Liver (tissue), 9 donors: Measurements from ENCODE around the gene B3GAT1. TPM values are rescaled to one million over a fixed set of nuclear protein-coding genes. Genes with fewer than 3 reads are reported as not detected.

ENCODE experiments used
- DNase-seq: peaks from one replicate; pipeline ENCODE4 v3.0.0-alpha.2; 2017; ENCODE audit warnings: low spot score
- H3K27ac ChIP-seq, 2 donors: one replicate each; pipeline ENCODE4 v1.7.0; 2013; ENCODE audit warnings: inconsistent platforms in 2 of 2, low read length in 2 of 2, control low read depth in 1 of 2, low read depth in 1 of 2, mild to moderate bottlenecking in 1 of 2
- H3K27me3 ChIP-seq, 4 donors: one replicate each; pipeline versions ENCODE4 v1.6.1 to v1.7.0; 2013; ENCODE audit warnings: low read length in 3 of 4, inconsistent platforms in 1 of 4, mild to moderate bottlenecking in 1 of 4, moderate library complexity in 1 of 4; ENCODE audit not compliant: control insufficient read depth in 4 of 4, insufficient read depth in 4 of 4
- H3K36me3 ChIP-seq, 4 donors: one replicate each; pipeline versions ENCODE4 v1.6.1 to v1.7.0; 2013; ENCODE audit warnings: low read length in 3 of 4, mild to moderate bottlenecking in 3 of 4, low read depth in 1 of 4, moderate library complexity in 1 of 4; ENCODE audit not compliant: control insufficient read depth in 4 of 4, insufficient read depth in 3 of 4
- H3K4me1 ChIP-seq, 4 donors: one replicate each; pipeline versions ENCODE4 v1.6.1 to v1.7.0; 2013; ENCODE audit warnings: low read length in 3 of 4, mild to moderate bottlenecking in 3 of 4, moderate library complexity in 1 of 4; ENCODE audit not compliant: control insufficient read depth in 4 of 4, insufficient read depth in 4 of 4
- H3K4me3 ChIP-seq, 3 donors: one replicate each; pipeline versions ENCODE4 v1.6.1 to v1.7.0; 2013; ENCODE audit warnings: low read length in 3 of 3, control low read depth in 1 of 3, low read depth in 1 of 3, mild to moderate bottlenecking in 1 of 3
- H3K9ac ChIP-seq, 2 donors: one replicate each; pipeline ENCODE4 v1.7.0; 2013; ENCODE audit warnings: low read length in 2 of 2, mild to moderate bottlenecking in 2 of 2, moderate library complexity in 2 of 2, control low read depth in 1 of 2, low read depth in 1 of 2
- H3K9me3 ChIP-seq, 4 donors: one replicate each; pipeline versions ENCODE4 v1.6.1 to v1.7.0; 2013; ENCODE audit warnings: low read length in 3 of 4; ENCODE audit not compliant: control insufficient read depth in 4 of 4
- EGR1 ChIP-seq, 2 donors: IDR thresholded peaks; 2 replicates each; pipeline ENCODE4 v1.6.1; 2016 to 2018; ENCODE audit warnings: antibody characterized with exemption in 2 of 2, low read depth in 2 of 2
- FOXA1 ChIP-seq: IDR thresholded peaks from 2 replicates; pipeline ENCODE4 v1.6.1; 2016; ENCODE audit warnings: antibody characterized with exemption
- FOXA2 ChIP-seq: IDR thresholded peaks from 2 replicates; pipeline ENCODE4 v1.6.1; 2016; ENCODE audit warnings: antibody characterized with exemption
- GABPA ChIP-seq, 2 donors: IDR thresholded peaks in 1 of 2; conservative IDR thresholded peaks in 1 of 2; 2 replicates each; pipeline ENCODE4 v1.6.1; 2016; ENCODE audit warnings: antibody characterized with exemption in 2 of 2, mild to moderate bottlenecking in 1 of 2, moderate library complexity in 1 of 2
- HNF4A ChIP-seq, 2 donors: conservative IDR thresholded peaks; 2 replicates each; pipeline ENCODE4 v1.6.1; 2016; ENCODE audit warnings: antibody characterized with exemption in 2 of 2, mild to moderate bottlenecking in 2 of 2
- HNF4G ChIP-seq: IDR thresholded peaks from 2 replicates; pipeline ENCODE4 v1.6.1; 2016; ENCODE audit warnings: antibody characterized with exemption
- JUND ChIP-seq, 2 donors: IDR thresholded peaks; 2 replicates each; pipeline ENCODE4 v1.6.1; 2016; ENCODE audit warnings: antibody characterized with exemption in 2 of 2
- NR2F2 ChIP-seq: IDR thresholded peaks from 2 replicates; pipeline ENCODE4 v1.6.1; 2016; ENCODE audit warnings: antibody characterized with exemption
- RAD21 ChIP-seq, 2 donors: IDR thresholded peaks; 2 replicates each; pipeline ENCODE4 v1.6.1; 2016; ENCODE audit warnings: antibody characterized with exemption in 2 of 2, mild to moderate bottlenecking in 2 of 2
- RXRA ChIP-seq, 2 donors: IDR thresholded peaks; 2 replicates each; pipeline ENCODE4 v1.6.1; 2017 to 2018; ENCODE audit warnings: antibody characterized with exemption in 2 of 2, mild to moderate bottlenecking in 1 of 2
- SP1 ChIP-seq: IDR thresholded peaks from 2 replicates; pipeline ENCODE4 v1.6.1; 2018; ENCODE audit warnings: antibody characterized with exemption, mild to moderate bottlenecking
- TAF1 ChIP-seq: conservative IDR thresholded peaks from 2 replicates; pipeline ENCODE4 v1.6.1; 2016; ENCODE audit warnings: antibody characterized with exemption, mild to moderate bottlenecking
- YY1 ChIP-seq: IDR thresholded peaks from 2 replicates; pipeline ENCODE4 v1.6.1; 2016; ENCODE audit warnings: antibody characterized with exemption, mild to moderate bottlenecking
- WGBS: extraction: QIAGEN DNeasy Blood & Tissue Kit; methylation state at CpG from one replicate; pipeline ENCODE4 v1.1.7; 2013; 5-methylcytosine and 5-hydroxymethylcytosine counted together
- polyA plus RNA-seq, 2 donors: library from polyadenylated mRNA; stranded (reverse) in 1 of 2; unstranded in 1 of 2; fragments of 200-250 nt in 1 of 2; fragments of >200 nt in 1 of 2; fragmentation: Nextera tagmentation in 1 of 2; extraction: Ambion mirVana in 1 of 2; gene quantifications; one replicate each; pipeline versions ENCODE4 v1.2.1 to v1.2.3, GENCODE V29; 2013 to 2015
- total RNA-seq, 2 donors: library from RNA; depleted of rRNA; stranded (reverse); fragments of >200 nt; gene quantifications; one replicate each; pipeline ENCODE4 v1.2.3, GENCODE V29; 2014
- TF ChIP-seq, protein P1 (sequence below): IDR thresholded peaks from 2 replicates; pipeline ENCODE4 v1.6.1; 2016; ENCODE audit warnings: antibody characterized with exemption, mild to moderate bottlenecking
- TF ChIP-seq, protein P2 (sequence below): IDR thresholded peaks from 2 replicates; pipeline ENCODE4 v1.6.1; 2016; ENCODE audit warnings: antibody characterized with exemption
- TF ChIP-seq, protein P3 (sequence below): IDR thresholded peaks from 2 replicates; pipeline ENCODE4 v1.6.1; 2016; ENCODE audit warnings: antibody characterized with exemption
- TF ChIP-seq, protein P4 (sequence below): IDR thresholded peaks from 2 replicates; pipeline ENCODE4 v1.6.1; 2016; ENCODE audit warnings: antibody characterized with exemption
- TF ChIP-seq, protein P5 (sequence below): fragments of 150-350 bp; IDR thresholded peaks from 2 replicates; pipeline ENCODE4 v1.5.1; 2017; ENCODE audit warnings: improper control_type of control experiment, low read depth, low read length; ENCODE audit not compliant: missing input control
- donor health status: healthy.
- donor health status: healthy.
- donor health status: healthy.
- donor health status: healthy.
- donor health status: healthy.

The B3GAT1 gene
- total and polyA plus RNA-seq, 4 donors, result 0.13 to 6.6 (median 0.25) TPM; not detected in 1

DNA sequence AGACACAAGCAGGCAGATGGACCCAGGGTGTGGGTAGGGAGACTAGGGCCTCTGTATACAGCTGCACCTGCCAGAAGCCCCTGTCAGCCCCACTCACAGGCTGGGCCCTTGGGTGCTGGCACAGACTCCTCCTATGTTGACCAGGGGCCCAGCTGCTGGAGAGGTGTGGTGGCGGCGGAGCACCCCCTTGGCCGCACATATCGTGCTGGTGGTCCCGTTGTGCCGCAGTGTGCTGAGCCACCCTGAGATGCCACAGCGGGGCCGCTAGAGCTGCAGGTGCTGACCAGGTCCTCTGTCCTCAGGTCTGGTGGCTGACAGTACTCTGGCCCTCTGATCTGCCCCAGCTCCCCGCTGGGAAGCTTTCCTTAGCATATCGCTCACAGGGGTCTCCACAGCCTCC lies 30.2 kb upstream of the B3GAT1 start (continued):
- TF ChIP-seq, protein P1, sequence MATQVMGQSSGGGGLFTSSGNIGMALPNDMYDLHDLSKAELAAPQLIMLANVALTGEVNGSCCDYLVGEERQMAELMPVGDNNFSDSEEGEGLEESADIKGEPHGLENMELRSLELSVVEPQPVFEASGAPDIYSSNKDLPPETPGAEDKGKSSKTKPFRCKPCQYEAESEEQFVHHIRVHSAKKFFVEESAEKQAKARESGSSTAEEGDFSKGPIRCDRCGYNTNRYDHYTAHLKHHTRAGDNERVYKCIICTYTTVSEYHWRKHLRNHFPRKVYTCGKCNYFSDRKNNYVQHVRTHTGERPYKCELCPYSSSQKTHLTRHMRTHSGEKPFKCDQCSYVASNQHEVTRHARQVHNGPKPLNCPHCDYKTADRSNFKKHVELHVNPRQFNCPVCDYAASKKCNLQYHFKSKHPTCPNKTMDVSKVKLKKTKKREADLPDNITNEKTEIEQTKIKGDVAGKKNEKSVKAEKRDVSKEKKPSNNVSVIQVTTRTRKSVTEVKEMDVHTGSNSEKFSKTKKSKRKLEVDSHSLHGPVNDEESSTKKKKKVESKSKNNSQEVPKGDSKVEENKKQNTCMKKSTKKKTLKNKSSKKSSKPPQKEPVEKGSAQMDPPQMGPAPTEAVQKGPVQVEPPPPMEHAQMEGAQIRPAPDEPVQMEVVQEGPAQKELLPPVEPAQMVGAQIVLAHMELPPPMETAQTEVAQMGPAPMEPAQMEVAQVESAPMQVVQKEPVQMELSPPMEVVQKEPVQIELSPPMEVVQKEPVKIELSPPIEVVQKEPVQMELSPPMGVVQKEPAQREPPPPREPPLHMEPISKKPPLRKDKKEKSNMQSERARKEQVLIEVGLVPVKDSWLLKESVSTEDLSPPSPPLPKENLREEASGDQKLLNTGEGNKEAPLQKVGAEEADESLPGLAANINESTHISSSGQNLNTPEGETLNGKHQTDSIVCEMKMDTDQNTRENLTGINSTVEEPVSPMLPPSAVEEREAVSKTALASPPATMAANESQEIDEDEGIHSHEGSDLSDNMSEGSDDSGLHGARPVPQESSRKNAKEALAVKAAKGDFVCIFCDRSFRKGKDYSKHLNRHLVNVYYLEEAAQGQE, result no peak
- TF ChIP-seq, protein P2, sequence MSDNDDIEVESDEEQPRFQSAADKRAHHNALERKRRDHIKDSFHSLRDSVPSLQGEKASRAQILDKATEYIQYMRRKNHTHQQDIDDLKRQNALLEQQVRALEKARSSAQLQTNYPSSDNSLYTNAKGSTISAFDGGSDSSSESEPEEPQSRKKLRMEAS, result no peak

DNA sequence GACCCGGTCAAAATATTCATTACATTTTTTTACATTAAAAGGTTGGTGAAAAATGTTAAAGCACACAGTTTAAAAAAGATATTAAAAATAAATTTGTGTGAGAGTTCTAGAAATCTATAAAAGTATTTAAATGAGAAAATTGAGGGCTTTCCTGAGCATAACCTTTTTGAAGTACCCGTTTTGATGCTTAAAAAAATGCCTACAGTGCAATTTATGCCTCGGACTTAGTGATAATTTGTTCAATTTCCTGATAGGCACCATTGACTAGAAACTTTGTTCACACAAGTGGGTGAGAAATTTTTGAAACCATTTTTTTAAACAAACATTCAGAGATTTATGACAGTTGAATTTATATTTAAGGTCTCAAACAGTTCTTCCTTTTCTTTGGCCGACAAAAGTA lies 29.7 kb upstream of the B3GAT1 start:
- H3K9me3 ChIP-seq, result no peaks in the 10 kb centered on the region
- H3K27ac ChIP-seq, result no peak overlapping the region
- peaks cover 0 to 3% (median 0%) of the 10 kb centered on the region in 4 donors for H3K4me1 ChIP-seq
- H3K36me3 ChIP-seq, result no peaks in the 10 kb centered on the region
- no peaks in the 10 kb centered on the region for H3K27me3 ChIP-seq
- no peak for TF ChIP-seq EGR1 (IDR thresholded peaks at IDR 0.05; ENCODE audit: low read depth in 2 of 2)
- no peak for TF ChIP-seq TAF1
- no peak for TF ChIP-seq RAD21 (IDR thresholded peaks at IDR 0.05)
- TF ChIP-seq YY1, result no peak
- no peak for TF ChIP-seq RXRA (IDR thresholded peaks at IDR 0.05)
- no peak overlapping the region for H3K9ac ChIP-seq
- no peak overlapping the region for H3K4me3 ChIP-seq
- DNase-seq, result no peak
- WGBS, result 87% methylated on average over 4 of the region's 4 CpGs

DNA sequence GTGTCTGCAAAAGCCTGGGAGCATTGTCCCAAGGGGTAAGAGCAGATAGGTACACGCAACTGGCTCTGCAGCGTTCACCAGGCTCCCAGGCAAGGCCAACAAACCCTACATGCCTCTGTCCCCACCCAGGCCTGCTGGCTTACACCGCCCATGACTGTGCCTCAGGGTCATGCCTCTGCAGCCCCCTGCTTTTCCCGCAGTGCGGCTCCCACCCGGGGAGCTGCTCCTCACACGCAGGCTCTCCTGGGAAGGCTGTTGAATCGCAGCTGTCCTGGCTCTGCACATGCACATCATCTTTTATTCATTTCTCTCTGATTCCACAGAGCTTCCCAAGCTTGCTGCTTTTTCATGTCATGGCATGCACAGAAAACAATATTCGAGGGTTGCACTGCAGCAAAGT lies 29.2 kb upstream of the B3GAT1 start:
- no peak for DNase-seq
- Histone ChIP-seq H3K36me3 (no peaks in the 10 kb centered on the region), H3K27ac (no peak overlapping the region), H3K4me3 (no peak overlapping the region), H3K9ac (no peak overlapping the region), H3K9me3 (no peaks in the 10 kb centered on the region), H3K27me3 (no peaks in the 10 kb centered on the region), H3K4me1 (peaks cover 0 to 3% (median 0%) of the 10 kb centered on the region in 4 donors)
- 78% methylated on average over 9 of the region's 9 CpGs for WGBS
- TF ChIP-seq FOXA1, result no peak
- TF ChIP-seq, protein P2, result no peak
- TF ChIP-seq, protein P3, sequence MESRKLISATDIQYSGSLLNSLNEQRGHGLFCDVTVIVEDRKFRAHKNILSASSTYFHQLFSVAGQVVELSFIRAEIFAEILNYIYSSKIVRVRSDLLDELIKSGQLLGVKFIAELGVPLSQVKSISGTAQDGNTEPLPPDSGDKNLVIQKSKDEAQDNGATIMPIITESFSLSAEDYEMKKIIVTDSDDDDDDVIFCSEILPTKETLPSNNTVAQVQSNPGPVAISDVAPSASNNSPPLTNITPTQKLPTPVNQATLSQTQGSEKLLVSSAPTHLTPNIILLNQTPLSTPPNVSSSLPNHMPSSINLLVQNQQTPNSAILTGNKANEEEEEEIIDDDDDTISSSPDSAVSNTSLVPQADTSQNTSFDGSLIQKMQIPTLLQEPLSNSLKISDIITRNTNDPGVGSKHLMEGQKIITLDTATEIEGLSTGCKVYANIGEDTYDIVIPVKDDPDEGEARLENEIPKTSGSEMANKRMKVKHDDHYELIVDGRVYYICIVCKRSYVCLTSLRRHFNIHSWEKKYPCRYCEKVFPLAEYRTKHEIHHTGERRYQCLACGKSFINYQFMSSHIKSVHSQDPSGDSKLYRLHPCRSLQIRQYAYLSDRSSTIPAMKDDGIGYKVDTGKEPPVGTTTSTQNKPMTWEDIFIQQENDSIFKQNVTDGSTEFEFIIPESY, result no peak
- no peak for TF ChIP-seq RXRA (IDR thresholded peaks at IDR 0.05)
- TF ChIP-seq SP1, result no peak
- TF ChIP-seq EGR1 (IDR thresholded peaks at IDR 0.05; ENCODE audit: low read depth in 2 of 2), result no peak
- no peak for TF ChIP-seq GABPA (IDR thresholded peaks at IDR 0.05 in 1 of 2, conservative IDR thresholded peaks at IDR 0.05 in 1 of 2)
- no peak for TF ChIP-seq NR2F2
- no peak for TF ChIP-seq HNF4G
- TF ChIP-seq FOXA2, result no peak
- no peak for TF ChIP-seq YY1
- TF ChIP-seq, protein P4, sequence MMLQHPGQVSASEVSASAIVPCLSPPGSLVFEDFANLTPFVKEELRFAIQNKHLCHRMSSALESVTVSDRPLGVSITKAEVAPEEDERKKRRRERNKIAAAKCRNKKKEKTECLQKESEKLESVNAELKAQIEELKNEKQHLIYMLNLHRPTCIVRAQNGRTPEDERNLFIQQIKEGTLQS, result no peak
- no peak for TF ChIP-seq HNF4A (conservative IDR thresholded peaks at IDR 0.05)
- no peak for TF ChIP-seq TAF1
- no peak for TF ChIP-seq RAD21 (IDR thresholded peaks at IDR 0.05)
- TF ChIP-seq, protein P1, result no peak
- TF ChIP-seq, protein P5, sequence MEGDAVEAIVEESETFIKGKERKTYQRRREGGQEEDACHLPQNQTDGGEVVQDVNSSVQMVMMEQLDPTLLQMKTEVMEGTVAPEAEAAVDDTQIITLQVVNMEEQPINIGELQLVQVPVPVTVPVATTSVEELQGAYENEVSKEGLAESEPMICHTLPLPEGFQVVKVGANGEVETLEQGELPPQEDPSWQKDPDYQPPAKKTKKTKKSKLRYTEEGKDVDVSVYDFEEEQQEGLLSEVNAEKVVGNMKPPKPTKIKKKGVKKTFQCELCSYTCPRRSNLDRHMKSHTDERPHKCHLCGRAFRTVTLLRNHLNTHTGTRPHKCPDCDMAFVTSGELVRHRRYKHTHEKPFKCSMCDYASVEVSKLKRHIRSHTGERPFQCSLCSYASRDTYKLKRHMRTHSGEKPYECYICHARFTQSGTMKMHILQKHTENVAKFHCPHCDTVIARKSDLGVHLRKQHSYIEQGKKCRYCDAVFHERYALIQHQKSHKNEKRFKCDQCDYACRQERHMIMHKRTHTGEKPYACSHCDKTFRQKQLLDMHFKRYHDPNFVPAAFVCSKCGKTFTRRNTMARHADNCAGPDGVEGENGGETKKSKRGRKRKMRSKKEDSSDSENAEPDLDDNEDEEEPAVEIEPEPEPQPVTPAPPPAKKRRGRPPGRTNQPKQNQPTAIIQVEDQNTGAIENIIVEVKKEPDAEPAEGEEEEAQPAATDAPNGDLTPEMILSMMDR, result no peak
- TF ChIP-seq JUND (IDR thresholded peaks at IDR 0.05), result no peak
